ENCODE measurements around the gene RNU2-1. TPM values are rescaled to one million over a fixed set of nuclear protein-coding genes. Genes with fewer than 3 reads are reported as not detected.
"Not testable (repeated sequence)": the region's sequence is repeated elsewhere in the genome, so short reads cannot be mapped to it uniquely, and the experiment has no call there.

RNU2-1 gene
- total RNA-seq (2021): 6,078 and 6,186 TPM in 2 replicates
- long read RNA-seq: 0 reads

DNA sequence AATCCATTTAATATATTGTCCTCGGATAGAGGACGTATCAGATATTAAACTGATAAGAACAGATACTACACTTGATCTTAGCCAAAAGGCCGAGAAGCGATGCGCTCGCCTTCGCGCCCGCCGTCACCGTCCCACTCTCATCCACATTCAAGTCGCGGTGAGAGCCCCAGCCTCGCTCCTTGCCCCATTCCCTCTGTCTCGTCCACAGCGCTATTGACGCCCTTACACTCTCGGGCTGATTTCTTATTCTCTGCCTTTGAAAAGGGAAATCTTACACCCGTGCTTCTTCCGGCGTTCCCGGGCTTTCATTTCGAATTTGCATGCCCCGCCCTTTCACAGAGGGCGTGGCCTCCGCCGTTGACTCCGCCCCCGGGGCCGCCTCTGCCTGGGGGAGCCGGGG is at the start of gene RNU2-1:
Gene RNU2-1 (minus strand): TSS at position 101 of the 400 bp plus-strand sequence.
- not testable (repeated sequence) for H3K18ac ChIP-seq (ENCODE audit: insufficient read length, low read depth, low read length); H3K23me2 ChIP-seq (ENCODE audit: insufficient read length, low read depth, low read length, poor library complexity, severe bottlenecking); H3K4me3 Mint-ChIP-seq; H3K27ac ChIP-seq (ENCODE audit: insufficient read length, low read depth, low read length); H2BK120ac ChIP-seq (ENCODE audit: low read depth, low read length, poor library complexity, severe bottlenecking); H2BK12ac ChIP-seq (ENCODE audit: insufficient read length, low read depth, low read length); H3K4ac ChIP-seq (ENCODE audit: low read depth, low read length); H3K14ac ChIP-seq (ENCODE audit: insufficient read depth, low read length); H2BK15ac ChIP-seq (ENCODE audit: low read depth, low read length); H3K9me3 Mint-ChIP-seq; H3K4me2 ChIP-seq (ENCODE audit: insufficient read depth, insufficient read length, low read length); H3K36me3 Mint-ChIP-seq (ENCODE audit: insufficient read depth in 1 of 3, low read depth in 3 of 3); H3K27ac Mint-ChIP-seq; H3K56ac ChIP-seq (ENCODE audit: insufficient read length, low read depth, low read length); H3K9ac ChIP-seq (ENCODE audit: extremely low read depth, insufficient read length, low read length); H2AFZ ChIP-seq (ENCODE audit: low read length); H2BK5ac ChIP-seq (ENCODE audit: insufficient read length, low read length); H3K27me3 ChIP-seq (ENCODE audit: insufficient read depth, low read length); H3K23ac ChIP-seq (ENCODE audit: insufficient read length, low read depth, low read length); H3T11ph ChIP-seq (ENCODE audit: low read length); DNase-seq; H4K8ac ChIP-seq (replicated peaks; ENCODE audit: insufficient read length, low read depth, low read length); H2BK20ac ChIP-seq (ENCODE audit: low read depth, low read length, poor library complexity, severe bottlenecking); H3K9me3 ChIP-seq (ENCODE audit: control insufficient read depth, low read depth, low read length); H3K79me1 ChIP-seq (ENCODE audit: insufficient read depth, low read depth, low read length, poor library complexity, severe bottlenecking); H4K91ac ChIP-seq (ENCODE audit: insufficient read length, low read depth, low read length); H4K5ac ChIP-seq (ENCODE audit: insufficient read length, low read depth, low read length); H4K20me1 ChIP-seq (ENCODE audit: control insufficient read depth, insufficient read depth, insufficient read length); H3K4me1 ChIP-seq (ENCODE audit: insufficient read depth, low read length); H3K27me3 Mint-ChIP-seq (ENCODE audit: low read depth); H3K4me1 Mint-ChIP-seq; H3K79me2 ChIP-seq (ENCODE audit: insufficient read depth, low read length); H2AK5ac ChIP-seq (ENCODE audit: insufficient read length, low read length)
- no CpG with 5 or more reads among the region's 31 CpGs for WGBS (ENCODE audit: extremely low coverage, insufficient read length, low lambda C conversion rate)

DNA sequence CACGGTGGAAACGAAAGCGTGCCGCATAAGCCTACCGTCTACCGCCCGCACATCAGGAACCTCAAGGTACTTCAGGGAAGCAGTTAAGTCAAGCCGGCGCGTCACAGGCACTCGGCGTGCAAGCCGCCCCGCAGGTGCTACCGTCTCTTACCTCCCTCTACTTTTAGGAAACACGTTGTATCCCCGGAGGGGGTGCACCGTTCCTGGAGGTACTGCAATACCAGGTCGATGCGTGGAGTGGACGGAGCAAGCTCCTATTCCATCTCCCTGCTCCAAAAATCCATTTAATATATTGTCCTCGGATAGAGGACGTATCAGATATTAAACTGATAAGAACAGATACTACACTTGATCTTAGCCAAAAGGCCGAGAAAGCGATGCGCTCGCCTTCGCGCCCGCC is 39.1 kb upstream of the RNU2-1 start:
- H3K9ac ChIP-seq (ENCODE audit: extremely low read depth, insufficient read length, low read length); H3K9me3 ChIP-seq (ENCODE audit: control insufficient read depth, low read depth, low read length); H3K4me1 ChIP-seq (ENCODE audit: insufficient read depth, low read length); H2AFZ ChIP-seq (ENCODE audit: low read length); H3T11ph ChIP-seq (ENCODE audit: low read length); H3K56ac ChIP-seq (ENCODE audit: insufficient read length, low read depth, low read length); H3K27ac Mint-ChIP-seq; H3K4me2 ChIP-seq (ENCODE audit: insufficient read depth, insufficient read length, low read length); H2BK20ac ChIP-seq (ENCODE audit: low read depth, low read length, poor library complexity, severe bottlenecking); H2BK15ac ChIP-seq (ENCODE audit: low read depth, low read length); H2BK5ac ChIP-seq (ENCODE audit: insufficient read length, low read length); H3K79me1 ChIP-seq (ENCODE audit: insufficient read depth, low read depth, low read length, poor library complexity, severe bottlenecking); H3K23me2 ChIP-seq (ENCODE audit: insufficient read length, low read depth, low read length, poor library complexity, severe bottlenecking); H4K8ac ChIP-seq (replicated peaks; ENCODE audit: insufficient read length, low read depth, low read length); H2BK12ac ChIP-seq (ENCODE audit: insufficient read length, low read depth, low read length); H4K91ac ChIP-seq (ENCODE audit: insufficient read length, low read depth, low read length); H3K4ac ChIP-seq (ENCODE audit: low read depth, low read length); H3K14ac ChIP-seq (ENCODE audit: insufficient read depth, low read length); DNase-seq; H4K5ac ChIP-seq (ENCODE audit: insufficient read length, low read depth, low read length); H2BK120ac ChIP-seq (ENCODE audit: low read depth, low read length, poor library complexity, severe bottlenecking); H3K23ac ChIP-seq (ENCODE audit: insufficient read length, low read depth, low read length); H3K9me3 Mint-ChIP-seq; H3K18ac ChIP-seq (ENCODE audit: insufficient read length, low read depth, low read length); H3K27me3 ChIP-seq (ENCODE audit: insufficient read depth, low read length); H3K27ac ChIP-seq (ENCODE audit: insufficient read length, low read depth, low read length); H4K20me1 ChIP-seq (ENCODE audit: control insufficient read depth, insufficient read depth, insufficient read length); H3K36me3 Mint-ChIP-seq (ENCODE audit: insufficient read depth in 1 of 3, low read depth in 3 of 3); H3K79me2 ChIP-seq (ENCODE audit: insufficient read depth, low read length); H2AK5ac ChIP-seq (ENCODE audit: insufficient read length, low read length); H3K4me1 Mint-ChIP-seq; H3K4me3 Mint-ChIP-seq; H3K27me3 Mint-ChIP-seq (ENCODE audit: low read depth): not testable (repeated sequence)
- WGBS (ENCODE audit: extremely low coverage, insufficient read length, low lambda C conversion rate): no CpG with 5 or more reads among the region's 30 CpGs

All from H9 (cell line).